ENCODE data around the gene INSYN1. TPM values are rescaled to one million over a fixed set of nuclear protein-coding genes. Genes with fewer than 3 reads are reported as not detected.

INSYN1 gene
- total RNA-seq, 1 donor from 2014 or later: 3.8 TPM

DNA sequence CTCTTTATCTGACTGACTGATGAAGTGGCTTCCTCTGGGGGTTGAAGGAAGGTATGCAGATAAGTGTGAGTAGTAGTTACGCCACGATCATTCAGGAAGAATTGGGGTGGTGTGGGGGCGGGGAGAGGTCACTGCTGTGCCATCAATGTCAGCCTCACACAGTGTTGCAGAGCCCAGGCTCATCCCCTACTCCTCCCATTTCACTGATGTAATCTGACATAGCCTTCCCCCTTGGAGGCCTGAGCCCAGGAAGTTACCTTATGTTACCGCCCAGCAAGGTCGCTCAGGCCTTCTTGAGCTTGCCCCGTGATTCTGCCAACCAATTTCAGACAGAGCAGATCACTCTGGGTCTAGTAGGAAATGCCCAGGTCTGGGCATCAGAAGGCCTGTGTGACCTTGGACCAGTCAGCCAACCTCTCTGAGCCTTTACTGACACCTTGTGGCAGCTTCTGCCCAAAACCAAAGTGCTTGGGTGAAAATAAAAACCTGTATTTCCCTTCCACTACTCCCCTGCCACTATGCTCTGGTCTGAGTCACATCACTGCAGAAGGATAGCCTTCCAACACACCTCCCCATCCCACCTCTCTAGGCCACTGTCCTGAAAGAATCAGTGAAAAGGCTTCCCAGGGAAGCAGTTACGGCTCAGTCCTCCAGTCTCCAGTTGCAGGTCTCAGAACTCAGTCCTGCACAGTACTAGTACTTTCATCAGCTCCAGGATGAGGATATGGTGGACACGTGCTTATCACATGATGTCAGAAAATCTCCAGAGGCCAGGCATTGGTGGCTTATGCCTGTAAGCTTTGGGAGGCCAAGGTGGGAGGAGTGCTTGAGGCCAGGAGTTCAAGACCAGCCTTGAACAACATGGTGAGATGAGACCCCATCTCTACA, 28.1 kb upstream of the INSYN1 start:
- H3K36me3 ChIP-seq: no peaks in the 10 kb centered on the region
- no peak overlapping the region for H3K4me3 ChIP-seq
- H3K4me1 ChIP-seq: peaks cover 4% of the 10 kb centered on the region
- TF ChIP-seq, protein P1, sequence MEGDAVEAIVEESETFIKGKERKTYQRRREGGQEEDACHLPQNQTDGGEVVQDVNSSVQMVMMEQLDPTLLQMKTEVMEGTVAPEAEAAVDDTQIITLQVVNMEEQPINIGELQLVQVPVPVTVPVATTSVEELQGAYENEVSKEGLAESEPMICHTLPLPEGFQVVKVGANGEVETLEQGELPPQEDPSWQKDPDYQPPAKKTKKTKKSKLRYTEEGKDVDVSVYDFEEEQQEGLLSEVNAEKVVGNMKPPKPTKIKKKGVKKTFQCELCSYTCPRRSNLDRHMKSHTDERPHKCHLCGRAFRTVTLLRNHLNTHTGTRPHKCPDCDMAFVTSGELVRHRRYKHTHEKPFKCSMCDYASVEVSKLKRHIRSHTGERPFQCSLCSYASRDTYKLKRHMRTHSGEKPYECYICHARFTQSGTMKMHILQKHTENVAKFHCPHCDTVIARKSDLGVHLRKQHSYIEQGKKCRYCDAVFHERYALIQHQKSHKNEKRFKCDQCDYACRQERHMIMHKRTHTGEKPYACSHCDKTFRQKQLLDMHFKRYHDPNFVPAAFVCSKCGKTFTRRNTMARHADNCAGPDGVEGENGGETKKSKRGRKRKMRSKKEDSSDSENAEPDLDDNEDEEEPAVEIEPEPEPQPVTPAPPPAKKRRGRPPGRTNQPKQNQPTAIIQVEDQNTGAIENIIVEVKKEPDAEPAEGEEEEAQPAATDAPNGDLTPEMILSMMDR (IDR thresholded peaks at IDR 0.05): peak; percentile 28
- H3K27me3 ChIP-seq (ENCODE audit: low read depth): peaks cover 9% of the 10 kb centered on the region
- DNase-seq (peak; percentile 12), ATAC-seq (no peak)
- H3K9me3 ChIP-seq: no peaks in the 10 kb centered on the region
- intact Hi-C loops (cut with DNase I): no loop called here
- no peak overlapping the region for H3K27ac ChIP-seq

- DNase-seq (no peak), ATAC-seq (no peak)
- intact Hi-C loops (cut with DNase I): no loop called here
- Histone ChIP-seq H3K4me1 (peaks cover 4% of the 10 kb centered on the region), H3K36me3 (no peaks in the 10 kb centered on the region), H3K27me3 (ENCODE audit: low read depth) (peaks cover 12% of the 10 kb centered on the region), H3K4me3 (no peak overlapping the region), H3K9me3 (no peaks in the 10 kb centered on the region), H3K27ac (no peak overlapping the region)
- TF ChIP-seq, protein P1 (IDR thresholded peaks at IDR 0.05): no peak
These were observed 26.8 kb upstream of the INSYN1 start for GRCh38 chr15:73779974-73780373.

- no peaks in the 10 kb centered on the region for H3K9me3 ChIP-seq
- no peaks in the 10 kb centered on the region for H3K36me3 ChIP-seq
- no peak for DNase-seq
- ATAC-seq: no peak
- TF ChIP-seq, protein P1 (IDR thresholded peaks at IDR 0.05): no peak
- H3K4me3 ChIP-seq: no peak overlapping the region
- H3K27ac ChIP-seq: no peak overlapping the region
- intact Hi-C loops (cut with DNase I): no loop called here
- peaks cover 12% of the 10 kb centered on the region for H3K27me3 ChIP-seq (ENCODE audit: low read depth)
- no peaks in the 10 kb centered on the region for H3K4me1 ChIP-seq
These were observed 24.6 kb upstream of the INSYN1 start for GRCh38 chr15:73777741-73778140.

DNA sequence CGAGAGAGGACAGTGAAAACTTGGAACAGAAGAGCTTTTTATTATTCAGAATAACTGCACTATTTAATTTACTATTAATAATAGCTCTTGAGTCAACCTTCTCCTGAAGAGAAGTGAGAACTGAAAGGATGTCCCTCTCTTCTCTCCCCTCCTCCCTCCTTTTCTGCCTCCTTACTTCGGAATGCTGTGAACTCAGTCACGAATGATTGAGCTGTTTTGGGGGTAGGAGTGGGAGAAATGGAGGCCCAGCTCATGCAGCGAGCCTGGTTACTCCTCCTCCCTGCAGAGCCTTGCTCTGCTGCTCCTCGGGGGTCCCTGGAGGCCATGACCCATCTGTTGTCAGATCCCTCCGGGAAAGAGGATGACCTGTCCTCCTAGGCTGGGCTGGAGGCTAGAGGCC, 20.3 kb upstream of the INSYN1 start:
- Histone ChIP-seq H3K36me3 (no peaks in the 10 kb centered on the region), H3K27me3 (ENCODE audit: low read depth) (peaks cover 6% of the 10 kb centered on the region), H3K9me3 (no peaks in the 10 kb centered on the region), H3K4me3 (no peak overlapping the region), H3K27ac (no peak overlapping the region), H3K4me1 (no peaks in the 10 kb centered on the region)
- intact Hi-C loops (cut with DNase I): no loop called here
- ATAC-seq (no peak), DNase-seq (peak; percentile 10)
- TF ChIP-seq, protein P1 (IDR thresholded peaks at IDR 0.05): no peak

DNA sequence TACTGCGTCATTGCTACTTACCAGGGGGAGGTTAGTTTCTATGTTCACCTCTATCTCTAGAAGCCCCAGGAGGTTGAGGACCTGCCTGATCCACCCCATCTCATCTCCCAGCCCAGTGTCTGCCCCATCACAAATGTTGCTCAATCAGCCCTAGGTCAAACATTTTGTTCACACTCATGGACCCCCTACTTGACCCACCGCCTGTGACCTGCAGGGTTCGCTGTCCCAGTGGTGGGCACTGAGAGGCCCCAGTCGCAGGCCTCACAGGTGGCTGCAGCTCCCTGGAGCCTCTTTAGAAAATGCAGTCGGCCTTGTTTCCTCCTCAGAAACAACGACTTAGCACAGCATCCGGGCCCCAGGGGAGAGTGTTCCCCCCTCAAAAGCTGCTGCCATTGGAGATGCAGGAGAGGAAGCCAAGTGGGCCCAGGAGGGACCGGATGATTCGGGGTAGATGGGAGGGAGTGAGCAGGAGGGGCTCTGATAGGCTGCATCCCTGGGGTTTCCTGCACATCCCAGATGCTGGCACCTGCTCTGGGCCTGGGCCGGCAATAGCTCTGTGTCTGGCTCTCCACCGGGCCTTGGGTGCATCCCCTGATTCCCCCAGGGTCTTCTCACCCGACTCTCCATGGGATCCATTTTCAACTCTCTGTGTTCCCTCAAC, 18.4 kb upstream of the INSYN1 start:
- no peak overlapping the region for H3K4me3 ChIP-seq
- DNase-seq: peak; percentile 15
- no peaks in the 10 kb centered on the region for H3K9me3 ChIP-seq
- no peaks in the 10 kb centered on the region for H3K4me1 ChIP-seq
- no peak for ATAC-seq
- H3K36me3 ChIP-seq: no peaks in the 10 kb centered on the region
- peaks cover 5% of the 10 kb centered on the region for H3K27me3 ChIP-seq (ENCODE audit: low read depth)
- intact Hi-C loops (cut with DNase I): no loop called here
- no peak overlapping the region for H3K27ac ChIP-seq
- TF ChIP-seq, protein P1 (IDR thresholded peaks at IDR 0.05): no peak
